Stimulated activated CD8-positive, alpha-beta memory T cell treated with anti-CD3 and anti-CD28 coated beads, Interleukin-15, amount 100 ng/mL, for 1 hour (primary cell): Measurements from ENCODE around the gene GMPR.

Source experiments
- DNase-seq: peaks from one replicate; pipeline ENCODE4 v3.0.0-alpha.2; 2020; ENCODE audit warnings: low read depth

The GMPR gene

GRCh38 chr6:16327777-16328325 is 89.5 kb downstream of the GMPR start:
- DNase-seq, result no peak

DNA sequence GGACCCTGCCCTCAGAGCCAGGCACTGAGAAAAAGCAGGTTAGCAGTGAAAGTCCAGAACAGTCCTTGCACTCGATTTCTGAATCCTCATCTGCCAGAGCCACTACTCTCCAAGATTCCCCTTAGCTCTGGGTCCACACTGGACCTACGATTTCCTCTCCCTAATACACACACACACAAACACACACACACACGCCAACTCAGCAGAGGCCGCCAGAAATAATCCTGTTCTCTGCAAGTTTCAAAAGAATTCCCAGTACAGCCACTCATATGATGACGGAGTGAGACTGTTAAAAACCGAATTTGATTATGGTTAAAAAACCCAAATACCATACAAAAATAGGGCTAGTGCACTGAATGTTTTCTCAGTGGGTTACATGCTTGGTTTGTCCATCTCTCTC is 90.8 kb downstream of the GMPR start:
- DNase-seq, result no peak

DNA sequence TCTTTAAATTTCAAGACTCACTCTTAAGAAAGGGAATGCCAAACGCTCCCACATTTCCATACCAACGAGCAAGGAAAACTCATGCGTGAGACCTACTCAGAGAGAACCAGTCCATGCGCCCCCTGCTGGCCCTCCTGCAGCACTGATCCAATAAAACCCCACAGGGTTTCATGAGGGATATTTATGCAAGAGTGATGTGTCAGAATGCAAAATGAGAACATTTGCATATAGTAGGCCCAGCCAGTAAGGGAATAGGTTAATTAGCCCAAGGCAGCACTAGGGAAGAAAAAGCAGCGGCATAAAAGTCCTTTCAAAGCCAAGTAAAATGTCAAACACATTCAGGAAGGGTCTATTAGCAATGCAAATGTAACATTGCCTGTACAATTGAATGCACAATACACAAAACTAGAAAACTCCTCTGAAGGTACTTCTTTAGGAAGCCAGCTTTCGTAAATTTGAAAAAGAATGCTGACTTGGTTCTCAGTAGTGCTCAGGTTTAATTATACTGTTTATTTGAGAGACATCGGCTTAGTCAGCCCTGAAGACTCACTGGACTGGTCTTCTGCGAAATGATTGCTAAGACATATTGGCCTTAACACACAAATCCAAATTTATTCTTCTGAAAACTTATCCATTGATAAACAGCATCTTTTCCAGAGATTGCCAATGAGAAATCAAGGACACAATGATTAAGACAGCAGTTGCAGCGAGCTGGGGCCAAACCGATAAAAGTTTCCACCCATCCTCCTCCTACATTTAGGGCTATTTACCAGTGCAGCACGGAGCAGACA is 93.2 kb downstream of the GMPR start:
- peak; percentile 48 for DNase-seq

DNA sequence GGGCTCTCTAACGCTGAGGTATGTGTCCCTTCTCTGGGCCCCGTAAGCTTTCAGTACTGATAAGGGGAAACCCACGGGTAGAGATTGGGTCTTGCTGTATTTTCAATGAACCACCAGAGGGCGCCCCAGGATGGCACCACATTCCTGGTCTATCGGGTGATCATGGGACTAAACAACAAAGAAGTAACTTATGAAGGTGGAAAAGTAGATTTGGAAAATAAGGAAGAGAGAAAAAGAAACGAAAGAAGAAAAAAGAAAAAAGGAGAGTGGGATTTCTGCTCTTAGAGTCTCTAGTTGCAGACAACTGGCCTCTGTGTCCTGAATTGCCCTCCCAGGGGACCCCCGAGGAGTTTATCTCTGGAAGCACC is 93.8 kb downstream of the GMPR start:
- peak; percentile 67 for DNase-seq

GRCh38 chr6:16333580-16333979 is 95.2 kb downstream of the GMPR start:
- no peak for DNase-seq

DNA sequence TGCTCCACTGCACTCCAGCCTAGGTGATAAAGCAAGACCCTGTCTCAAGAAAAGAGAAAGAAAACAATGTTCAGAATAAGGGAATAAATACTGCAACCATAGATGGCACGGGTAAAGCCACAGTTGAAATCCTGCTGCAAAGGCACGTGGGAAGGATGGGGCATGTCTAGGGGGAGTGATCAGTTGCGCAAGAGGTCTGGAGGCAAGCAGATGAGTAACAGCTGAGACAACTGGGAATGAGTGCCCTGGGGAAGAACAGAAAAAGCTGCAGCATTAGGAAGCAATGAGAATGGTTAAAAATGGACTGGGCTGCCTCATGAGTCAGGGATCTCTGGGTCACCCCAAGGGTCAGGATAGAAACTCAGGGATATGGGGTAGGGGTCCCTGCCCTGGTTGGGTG is 96.3 kb downstream of the GMPR start:
- DNase-seq, result no peak

DNA sequence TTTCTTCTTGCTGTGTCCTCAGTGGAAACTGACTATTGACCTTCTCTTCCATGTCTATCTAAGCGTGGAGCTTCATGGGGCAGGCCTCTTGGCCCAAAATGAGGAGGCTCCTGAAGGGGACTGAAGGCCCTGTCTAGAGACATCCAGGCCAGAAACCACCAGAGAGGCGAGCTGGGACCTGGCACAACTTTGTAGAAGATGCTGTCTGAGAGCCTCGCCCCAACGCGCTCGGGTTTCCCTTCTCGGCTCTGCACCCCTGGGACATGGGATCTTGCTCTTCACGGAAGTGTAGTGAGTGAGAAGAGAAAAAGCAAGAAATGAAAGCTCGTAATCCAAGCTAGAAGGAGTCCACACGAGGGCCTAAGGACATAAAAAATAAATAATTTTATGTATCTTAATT is 96.8 kb downstream of the GMPR start:
- no peak for DNase-seq

- DNase-seq, result no peak
These were observed 97.8 kb downstream of the GMPR start for GRCh38 chr6:16336056-16336818.

DNA sequence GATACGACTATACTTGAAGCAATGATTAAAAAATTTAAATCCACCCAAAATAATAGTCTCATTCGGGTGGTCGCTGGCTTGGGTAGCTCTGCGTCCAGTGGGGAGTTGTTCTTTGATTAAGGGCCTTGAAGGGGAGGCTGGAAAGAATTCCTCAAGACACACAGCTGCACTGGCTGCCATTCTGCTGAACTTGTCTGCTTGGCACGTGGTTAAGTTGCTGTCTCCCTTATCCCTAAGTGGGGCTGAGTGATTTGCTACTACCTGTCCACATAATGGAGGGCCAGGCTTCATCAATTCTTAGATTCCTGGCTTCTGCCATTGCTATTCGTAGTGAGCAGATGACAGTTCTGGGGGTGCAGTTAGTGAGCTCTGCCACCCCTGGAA is 98.5 kb downstream of the GMPR start:
- DNase-seq, result no peak

GRCh38 chr6:16337295-16337975 is 99.0 kb downstream of the GMPR start:
- DNase-seq, result no peak

- no peak for DNase-seq
These were observed 100.3 kb downstream of the GMPR start for GRCh38 chr6:16338577-16339264.

GRCh38 chr6:16339265-16339587 is 100.8 kb downstream of the GMPR start:
- no peak for DNase-seq

GRCh38 chr6:16343593-16343992 is 105.2 kb downstream of the GMPR start:
- no peak for DNase-seq

GRCh38 chr6:16344756-16345155 is 106.4 kb downstream of the GMPR start:
- no peak for DNase-seq
